Activated CD8-positive, alpha-beta memory T cell treated with anti-CD3 and anti-CD28 coated beads for 24 hours (primary cell): ENCODE measurements around the gene GCC1.

Source experiments
- DNase-seq: peaks from one replicate; pipeline ENCODE4 v3.0.0-alpha.2; 2020

GCC1 gene, protein sequence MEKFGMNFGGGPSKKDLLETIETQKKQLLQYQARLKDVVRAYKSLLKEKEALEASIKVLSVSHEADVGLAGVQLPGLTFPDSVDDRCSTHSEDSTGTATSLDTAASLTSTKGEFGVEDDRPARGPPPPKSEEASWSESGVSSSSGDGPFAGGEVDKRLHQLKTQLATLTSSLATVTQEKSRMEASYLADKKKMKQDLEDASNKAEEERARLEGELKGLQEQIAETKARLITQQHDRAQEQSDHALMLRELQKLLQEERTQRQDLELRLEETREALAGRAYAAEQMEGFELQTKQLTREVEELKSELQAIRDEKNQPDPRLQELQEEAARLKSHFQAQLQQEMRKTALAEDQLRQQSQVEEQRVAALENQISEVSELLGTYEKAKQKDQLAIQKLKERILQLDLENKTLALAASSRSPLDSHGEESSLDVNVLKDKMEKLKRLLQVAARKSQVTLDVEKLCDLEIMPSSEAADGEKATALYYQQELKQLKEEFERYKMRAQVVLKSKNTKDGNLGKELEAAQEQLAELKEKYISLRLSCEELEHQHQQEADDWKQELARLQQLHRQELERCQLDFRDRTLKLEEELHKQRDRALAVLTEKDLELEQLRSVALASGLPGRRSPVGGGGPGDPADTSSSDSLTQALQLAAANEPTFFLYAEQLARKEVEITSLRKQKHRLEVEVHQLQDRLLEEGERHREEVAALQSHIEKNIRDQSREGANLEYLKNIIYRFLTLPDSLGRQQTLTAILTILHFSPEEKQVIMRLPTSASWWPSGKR

DNA sequence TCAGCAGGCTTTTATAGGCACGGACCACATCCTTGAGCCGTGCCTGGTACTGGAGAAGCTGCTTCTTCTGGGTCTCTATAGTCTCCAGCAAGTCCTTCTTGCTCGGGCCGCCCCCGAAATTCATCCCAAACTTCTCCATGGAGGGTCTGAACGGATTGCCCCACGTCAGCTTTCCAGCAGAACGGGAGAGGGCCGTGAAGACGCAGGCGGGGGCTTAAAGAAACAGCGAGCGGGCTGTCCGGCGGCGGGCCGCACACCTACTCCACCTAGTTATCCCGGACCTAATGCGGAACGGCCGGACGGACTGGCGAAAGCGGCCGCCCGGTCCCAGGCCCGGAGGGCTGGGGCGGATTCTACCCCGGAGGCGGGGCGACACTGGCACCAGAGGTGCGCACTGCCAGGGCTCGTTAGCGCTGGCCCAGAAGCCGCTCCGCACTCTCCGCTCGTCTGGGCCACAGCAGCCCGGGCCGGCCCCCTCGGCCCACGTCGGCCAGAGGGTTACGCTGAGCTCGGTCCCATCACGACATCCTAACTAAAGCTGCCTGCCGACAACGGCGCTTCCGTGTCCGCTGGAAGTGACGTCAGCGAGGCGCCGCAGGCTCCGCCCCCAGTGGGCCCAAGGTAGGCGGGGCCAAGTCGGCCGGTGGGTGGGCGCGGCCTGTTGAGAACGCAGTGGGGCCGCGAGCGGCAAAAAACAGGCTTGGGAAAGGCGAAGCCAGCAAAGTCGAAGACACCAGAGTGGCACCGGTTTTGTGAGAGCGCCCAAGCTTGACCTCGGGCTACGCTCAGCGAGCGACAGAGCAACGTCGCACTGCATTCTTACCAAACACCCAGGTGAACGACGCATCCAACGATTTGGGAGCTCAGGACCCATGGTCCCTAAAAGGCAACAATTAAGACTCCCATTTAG is at the start of gene GCC1:
Gene GCC1, minus strand, starts transcription at position 553 of the 910 bp plus-strand sequence. Its CDS starts 414 bp downstream, at position 139.
- peak; percentile 99 for DNase-seq

DNA sequence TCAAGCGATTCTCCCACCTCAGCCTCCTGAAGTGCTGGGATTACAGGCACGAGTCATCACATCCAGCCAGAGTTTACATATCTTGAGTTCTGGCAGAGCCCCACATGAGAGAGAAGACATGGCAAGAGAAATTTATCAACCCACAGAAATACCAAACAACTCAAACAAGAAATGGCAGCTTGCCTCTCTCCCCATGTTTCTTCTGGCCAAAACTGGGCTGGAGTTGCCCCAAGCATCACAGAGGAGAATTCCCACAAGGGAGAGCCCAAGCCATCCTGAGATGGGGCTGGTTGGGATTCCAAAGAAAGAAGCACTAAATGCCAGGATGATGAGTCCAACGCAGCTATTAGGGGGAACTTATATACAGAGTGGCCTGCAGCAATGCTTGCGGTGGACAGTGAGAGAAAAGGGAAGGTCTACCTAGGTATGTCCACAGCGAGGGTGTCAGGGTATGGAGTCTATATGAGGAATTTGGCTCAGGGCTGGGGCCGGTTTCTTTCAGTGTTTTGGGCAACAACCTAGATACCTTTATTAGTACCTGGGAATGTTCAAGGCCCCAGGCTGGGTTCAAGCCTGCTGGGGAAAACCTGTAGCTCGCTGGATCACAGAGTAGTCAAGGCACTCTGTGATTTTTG is 47.0 kb upstream of the GCC1 start:
- no peak for DNase-seq

DNA sequence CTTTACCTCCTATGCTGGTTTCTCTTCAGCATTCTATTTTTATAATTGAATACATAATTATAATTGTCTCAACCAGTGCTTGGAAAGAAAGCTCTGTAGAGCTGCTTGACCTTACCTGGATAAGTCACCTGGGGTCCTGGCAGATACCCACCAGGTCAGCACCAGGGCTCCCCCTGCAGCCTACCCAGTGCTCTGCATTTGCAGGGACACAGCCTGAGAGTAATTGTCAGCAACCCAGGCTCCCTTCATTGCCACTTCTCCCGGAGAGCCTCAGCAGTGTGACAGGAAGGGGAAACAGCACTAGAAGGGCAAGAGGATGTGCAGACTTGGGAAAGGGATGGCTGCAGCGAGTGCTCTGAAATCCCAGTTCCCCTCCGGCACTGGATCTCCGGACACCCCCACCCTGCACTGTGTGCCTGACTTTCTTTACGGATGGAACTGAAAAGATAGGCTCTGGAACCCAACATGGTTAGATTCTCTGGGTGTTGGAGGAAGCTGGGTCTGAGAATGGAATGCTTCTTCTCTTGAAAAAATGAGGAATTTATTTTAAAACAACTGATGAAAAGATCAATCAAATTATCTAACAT is 44.0 kb upstream of the GCC1 start:
- DNase-seq: no peak

DNA sequence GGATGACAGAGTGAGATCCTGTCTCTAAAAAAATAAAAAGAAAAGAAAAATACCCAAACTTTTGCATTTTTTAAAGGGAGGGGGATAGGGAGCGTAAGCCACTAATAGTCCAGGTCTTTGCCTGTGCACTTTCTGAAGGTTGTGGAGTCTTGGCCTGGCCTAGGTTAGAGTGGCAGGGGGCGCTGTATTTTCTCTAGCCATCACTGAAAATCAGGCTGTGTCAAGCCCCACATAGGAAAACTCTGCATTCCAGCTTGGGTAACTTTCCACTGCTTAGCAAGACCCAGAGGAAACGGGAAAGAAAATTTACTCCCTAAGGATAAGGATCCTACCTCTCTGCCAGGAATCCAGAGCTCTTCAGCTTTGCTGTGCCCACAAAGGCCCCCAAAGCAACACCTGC is 43.0 kb upstream of the GCC1 start:
- DNase-seq: no peak

DNA sequence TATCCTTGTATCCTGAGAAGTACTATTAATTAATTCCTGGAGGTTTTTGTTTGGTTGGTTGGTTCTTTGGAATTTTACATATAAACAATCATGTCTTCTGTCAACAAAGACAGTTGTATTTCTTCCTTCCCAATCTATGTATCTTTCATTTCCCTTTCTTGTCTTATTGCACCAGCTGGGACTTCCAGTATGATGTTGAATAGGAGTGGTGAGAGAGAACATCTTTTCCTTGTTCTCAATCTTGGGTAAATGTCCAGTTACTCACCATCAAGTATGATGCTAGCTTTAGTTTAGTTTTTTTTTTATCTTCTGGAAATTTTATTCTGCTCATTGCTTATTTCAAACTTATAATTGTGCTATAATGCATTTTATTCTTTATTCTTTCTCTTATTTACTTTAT is 39.9 kb upstream of the GCC1 start:
- DNase-seq: no peak

DNA sequence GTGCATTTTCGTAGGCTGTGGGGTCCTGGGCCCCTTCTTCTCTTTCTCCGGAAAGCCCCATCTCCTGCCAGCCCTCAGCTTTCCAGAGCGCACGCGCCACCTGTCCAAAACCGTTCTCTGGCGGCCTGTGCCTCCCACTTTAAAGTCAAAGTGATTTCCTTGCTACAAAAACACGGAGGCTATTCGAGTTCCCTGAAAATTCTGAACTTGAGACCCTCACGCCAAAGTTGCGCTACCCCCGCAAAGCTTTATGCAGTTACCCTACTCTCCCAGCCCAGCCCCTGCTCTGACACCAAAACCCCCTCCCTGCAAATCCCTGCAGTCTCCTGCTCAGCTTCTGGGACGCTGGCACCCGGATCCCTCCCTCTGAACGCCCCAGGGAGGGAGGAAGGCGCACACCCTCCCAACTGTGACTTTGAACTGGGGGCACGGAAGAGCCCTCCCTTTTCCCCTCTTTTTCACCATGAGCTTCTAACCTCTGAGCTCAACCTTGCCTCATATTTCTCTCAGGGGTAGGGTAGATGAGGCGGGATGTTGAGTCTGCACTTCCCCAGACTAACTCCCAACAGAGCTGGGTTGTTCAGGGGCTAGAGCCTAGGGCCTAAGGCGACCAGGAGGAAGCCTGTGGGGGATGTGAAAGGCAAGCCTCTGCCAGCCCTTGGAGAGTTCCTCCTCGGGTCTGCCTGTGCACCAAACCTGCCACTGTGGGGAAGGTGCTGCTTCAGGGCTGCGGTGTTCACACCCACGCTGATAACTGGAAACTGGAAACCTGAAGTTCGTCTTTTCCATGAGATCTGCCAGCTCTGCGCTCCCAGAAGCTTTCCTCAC is 35.2 kb upstream of the GCC1 start:
- no peak for DNase-seq

DNA sequence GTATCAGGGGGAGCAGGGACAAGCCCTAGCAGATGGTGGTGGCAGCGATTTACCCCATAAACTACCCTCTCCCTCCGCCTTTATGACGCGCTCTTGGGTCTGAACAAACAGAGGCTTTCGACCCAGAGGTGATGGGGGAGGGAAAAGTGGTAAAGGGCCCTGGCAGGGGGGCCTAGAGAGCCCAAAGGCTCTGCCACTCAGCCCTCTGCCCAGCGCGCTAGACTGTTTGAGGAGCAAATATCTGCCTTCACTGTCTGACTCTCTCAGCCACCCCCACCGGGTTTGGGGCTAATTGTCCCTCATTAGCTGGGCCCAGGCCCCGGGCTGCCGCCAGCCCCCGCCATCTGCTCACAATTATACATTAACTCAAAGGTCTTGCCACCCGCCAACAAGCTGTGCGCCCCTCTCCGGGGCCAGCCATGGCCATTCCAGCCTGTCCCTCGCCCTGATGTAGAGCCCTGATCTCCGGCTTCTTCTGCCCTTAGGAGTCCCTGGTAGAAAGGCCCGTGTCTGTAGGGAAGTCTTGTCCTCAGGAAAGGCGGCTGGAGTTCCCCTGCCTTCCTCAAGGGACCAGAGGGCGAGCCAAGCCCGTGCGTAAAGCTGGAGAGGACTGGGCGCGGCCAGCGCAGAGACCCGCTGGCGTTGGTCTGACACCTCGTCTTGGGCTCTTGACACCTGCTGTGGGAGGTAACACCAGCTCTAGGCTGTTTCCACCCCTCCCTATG is 34.4 kb upstream of the GCC1 start:
- DNase-seq: no peak

DNA sequence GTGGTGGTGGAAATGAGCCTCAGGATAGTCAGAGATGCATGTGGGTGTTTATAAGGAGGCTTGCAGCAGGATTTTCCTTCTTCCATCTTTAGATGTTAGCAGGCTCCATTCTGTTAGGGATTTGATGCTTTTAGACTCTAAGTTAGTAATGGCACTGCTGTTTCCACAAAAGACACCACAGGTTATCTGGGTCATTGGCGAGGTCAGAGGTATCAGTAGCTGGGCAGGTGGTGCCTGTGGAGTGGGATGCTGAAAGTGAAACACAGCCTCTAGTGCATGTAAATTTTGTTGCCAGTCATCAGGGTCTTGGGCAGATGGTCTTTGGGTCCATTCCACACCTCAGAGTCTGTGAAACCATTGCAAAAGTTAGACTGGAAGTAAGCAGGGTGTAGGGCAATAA is 33.4 kb upstream of the GCC1 start:
- DNase-seq: no peak

DNA sequence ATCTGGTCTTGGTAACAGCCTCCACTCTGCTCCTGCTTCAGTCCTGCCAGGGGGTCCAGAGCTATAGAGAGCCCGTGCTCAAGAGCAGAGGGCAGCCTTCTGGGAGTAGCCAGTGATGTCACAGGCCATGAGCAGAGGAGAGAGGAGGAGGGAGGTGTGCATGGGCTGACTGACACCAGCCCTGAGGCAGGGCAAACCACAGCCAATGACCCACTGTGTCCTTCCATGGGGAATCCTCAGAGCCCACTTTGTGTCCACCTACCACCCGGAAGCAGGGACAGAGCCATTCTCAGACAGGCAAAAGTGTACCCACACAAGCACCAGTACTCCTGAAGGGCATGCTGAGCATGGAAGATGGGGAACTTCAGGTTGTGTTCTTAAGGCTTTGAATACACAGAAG is 32.6 kb upstream of the GCC1 start, which contains the start of gene PAX4:
Gene PAX4, minus strand, starts transcription at position 101 of the 400 bp plus-strand sequence. CDS start 2,214 bp downstream, outside the sequence.
- no peak for DNase-seq

DNA sequence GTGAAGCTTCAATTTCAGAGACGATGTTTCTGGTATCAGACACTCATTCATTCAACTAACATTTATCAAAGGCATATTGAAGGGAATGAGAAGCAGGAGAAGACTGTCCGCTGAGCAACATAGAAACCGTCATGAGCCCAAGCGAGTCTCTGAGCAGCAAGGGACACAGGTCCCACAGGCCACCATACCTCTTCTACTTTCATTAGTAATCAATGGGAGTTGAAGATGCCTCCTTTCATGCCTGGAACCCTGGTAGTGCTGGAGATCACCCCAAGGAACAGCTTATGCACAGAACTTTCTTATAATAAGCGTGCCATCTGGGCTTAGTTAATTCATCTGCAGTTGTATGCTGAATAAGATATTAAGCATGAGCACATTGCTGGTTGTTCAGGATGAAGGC is 31.3 kb upstream of the GCC1 start:
- DNase-seq: no peak

DNA sequence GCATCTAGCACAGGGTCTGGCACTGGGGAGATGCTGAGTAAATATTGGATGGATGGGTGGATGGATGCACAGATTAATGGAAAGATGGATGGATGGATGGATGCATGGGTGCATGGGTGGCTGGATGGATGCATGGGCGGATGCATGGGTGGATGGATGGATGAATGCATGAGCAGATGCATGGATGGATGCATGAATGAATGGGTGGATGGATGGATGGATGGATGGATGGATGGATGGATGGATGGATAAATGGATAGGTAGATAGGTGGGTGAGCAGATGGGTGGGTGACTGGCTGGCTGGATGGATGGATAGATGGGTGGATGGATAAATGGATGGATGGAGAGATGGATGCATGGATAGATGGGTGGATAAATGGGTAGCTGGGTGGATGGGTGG is 26.9 kb upstream of the GCC1 start:
- no peak for DNase-seq

DNA sequence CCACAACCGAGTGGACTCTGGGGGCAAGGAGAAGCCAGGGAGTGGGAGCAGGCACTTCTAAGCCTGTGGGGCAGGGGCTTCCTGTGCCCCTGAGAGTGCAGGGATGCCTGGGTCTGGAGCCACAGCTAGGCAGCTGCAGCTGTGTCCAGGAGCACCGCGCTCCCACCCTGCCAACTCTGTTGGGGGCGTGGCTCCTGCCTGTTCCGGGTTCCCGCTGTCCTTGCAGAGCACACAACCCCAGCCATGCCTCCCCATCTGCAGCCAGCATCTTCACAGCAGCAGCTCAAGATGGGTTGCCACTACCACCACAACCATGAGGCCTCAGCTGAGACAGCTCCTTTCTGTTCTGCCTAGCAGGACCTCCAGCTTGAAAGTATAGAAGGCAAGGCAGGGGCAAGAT is 23.9 kb upstream of the GCC1 start:
- DNase-seq: no peak

DNA sequence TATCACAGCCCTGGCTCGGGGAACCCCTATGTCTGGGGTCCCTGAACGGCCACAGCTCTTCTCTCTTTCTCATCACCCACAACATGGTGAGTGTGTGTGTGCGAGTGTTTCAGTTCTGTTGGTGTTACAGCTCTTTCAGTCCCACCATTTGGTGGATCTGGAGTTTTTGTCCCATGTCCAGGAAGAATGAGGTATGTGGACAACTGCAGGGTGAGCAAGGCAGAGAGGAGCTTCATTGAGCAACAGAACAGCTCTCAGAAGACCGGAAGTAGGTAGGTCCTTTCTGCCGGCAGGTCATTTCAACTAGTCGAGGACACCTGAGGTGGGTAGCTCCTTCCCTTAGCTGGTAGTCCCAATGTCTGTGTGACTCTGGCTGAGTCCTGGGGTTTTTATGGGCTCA is 23.1 kb upstream of the GCC1 start:
- DNase-seq: no peak

DNA sequence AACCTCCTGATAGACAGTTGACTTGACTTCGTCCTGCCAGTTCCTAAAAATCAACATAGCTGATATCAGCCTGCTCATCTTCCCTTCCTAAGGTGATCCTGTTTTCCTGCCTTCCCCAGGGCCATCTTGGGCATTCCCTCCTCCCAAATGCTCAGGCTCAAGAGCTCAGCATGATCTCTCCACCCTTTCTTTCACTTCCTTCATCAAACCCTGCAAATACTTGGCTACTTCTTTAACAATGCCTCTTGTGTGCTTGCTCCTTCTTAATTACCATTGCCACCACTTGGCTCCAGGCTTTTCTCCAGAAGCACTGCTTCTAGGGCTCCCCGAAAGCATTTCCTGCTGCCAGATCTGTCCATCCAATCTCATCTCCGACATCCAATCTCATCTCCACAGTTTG is 15.5 kb upstream of the GCC1 start:
- no peak for DNase-seq

DNA sequence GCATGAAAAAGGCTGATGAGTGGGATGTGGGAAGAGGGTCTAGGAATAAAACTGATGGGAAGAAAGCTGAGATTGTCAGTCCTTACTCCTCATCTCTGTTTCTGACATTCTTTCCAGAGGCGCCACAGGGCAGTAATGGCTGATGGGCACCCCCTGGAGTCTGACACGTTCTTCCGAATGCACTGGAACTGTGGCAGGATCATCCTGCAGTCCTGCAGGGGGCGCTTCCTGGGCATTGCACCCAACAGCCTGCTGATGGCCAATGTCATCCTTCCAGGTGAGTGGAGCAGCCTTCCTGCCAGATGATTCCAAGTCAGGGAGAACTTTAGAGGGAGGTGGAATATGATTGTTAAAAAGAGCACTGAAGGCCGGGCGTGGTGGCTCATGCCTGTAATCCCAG is 12.9 kb upstream of the GCC1 start:
- no peak for DNase-seq

DNA sequence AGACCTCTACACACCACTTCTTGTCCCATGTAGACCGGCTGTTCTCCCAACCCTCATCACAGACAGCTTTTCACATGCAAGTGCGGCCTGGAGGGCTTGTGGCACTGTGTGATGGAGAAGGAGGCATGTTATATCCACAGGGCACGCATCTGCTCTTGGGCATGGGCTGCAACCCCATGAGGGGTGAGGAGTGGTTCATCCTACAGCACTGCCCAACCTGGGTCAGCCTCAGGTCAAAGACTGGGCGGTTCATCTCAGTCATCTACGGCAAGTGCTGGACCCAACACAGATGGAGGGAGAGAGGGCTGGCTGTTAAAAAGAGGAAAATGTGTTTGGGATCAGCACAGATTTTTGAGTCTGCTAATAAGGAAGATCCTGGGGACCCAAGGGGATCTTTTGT is 10.3 kb upstream of the GCC1 start:
- DNase-seq: no peak

DNA sequence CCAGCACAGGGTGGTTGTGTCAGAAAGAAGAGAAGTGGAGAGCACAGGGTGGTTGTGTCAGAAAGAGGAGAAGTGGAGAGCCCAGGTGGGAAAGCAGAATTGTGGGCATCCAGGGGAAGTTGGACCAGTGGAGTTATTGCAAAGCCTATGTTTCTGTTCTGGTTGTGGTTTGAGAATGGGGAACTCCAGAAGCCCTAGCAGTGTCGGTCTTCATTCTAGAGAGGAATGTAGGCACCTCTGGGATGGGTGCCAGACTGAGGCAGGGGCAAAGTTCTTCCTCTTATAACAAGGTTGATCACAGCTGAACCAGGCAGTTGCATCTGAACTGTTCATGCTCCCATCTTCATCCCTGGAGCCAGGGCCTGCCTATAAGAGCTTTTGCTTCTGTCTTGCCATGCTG is 9.1 kb upstream of the GCC1 start:
- DNase-seq: no peak

DNA sequence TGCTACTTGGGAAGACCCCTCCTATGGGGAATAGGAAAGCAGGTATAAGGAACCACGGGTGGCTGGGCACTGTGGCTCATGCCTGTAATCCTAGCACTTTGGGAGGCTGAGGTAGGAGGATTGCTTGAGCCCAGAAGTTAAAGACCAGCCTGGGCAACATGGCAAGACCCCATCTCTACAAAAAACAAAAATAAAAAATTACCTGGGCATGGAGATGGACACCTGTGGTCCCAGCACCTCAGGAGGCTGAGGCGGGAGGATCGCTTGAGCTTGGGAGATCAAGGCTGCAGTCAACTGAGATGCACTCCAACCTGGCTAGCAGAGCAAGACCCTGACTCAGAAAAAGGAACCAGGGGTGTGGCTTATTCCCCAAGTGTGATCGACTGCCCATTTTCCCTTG is 7.2 kb upstream of the GCC1 start:
- DNase-seq: no peak

DNA sequence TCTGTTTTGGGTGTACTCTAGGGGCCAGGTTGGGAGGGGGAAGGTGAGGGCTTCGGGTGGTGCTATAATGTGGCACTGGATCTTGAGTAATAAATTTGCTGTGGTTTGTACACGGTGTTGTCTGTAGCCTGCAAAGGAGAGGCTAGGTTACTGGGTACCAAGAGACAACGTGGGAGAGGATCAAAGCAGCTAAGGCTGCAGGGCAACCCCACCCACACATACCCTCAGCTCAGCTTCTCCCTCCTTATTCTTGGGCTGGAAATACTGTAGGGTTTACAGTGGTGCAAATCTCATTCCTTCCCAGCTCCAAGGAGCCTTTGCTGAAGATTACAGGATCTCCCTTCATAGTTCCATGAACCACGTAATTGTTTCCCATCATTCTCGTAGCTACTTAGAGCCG is 6.2 kb upstream of the GCC1 start:
- no peak for DNase-seq

DNA sequence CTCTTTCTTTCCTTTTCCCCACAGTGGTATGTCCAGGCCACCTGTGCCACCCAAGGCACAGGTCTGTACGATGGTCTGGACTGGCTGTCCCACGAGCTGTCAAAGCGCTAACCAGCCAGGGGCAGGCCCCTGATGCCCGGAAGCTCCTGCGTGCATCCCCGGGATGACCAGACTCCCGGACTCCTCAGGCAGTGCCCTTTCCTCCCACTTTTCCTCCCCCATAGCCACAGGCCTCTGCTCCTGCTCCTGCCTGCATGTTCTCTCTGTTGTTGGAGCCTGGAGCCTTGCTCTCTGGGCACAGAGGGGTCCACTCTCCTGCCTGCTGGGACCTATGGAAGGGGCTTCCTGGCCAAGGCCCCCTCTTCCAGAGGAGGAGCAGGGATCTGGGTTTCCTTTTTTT is 5.8 kb upstream of the GCC1 start:
- DNase-seq: no peak

DNA sequence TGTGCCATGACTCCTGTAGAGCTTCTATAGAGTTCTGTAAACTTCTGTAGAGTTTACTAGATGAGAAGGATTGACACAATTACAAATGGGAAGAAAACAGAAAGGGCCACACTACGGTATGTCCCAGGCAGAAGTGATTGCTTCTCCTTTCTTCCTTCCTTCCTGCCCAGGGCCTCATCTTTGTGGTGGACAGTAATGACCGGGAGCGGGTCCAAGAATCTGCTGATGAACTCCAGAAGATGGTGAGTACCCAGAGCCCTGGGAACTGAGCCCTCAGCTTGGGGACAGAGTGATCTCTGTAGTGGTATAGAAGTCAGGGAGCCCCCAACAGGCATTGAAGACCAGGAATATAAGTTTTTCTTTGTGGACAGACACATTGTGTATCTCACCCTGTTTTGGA is 4.5 kb upstream of the GCC1 start:
- DNase-seq: no peak
